Sigmoid colon (tissue), 4 donors: ENCODE results near the gene ZCCHC17.

Source experiments
- POLR2A ChIP-seq, 2 donors: fragments of 450-650 bp; IDR thresholded peaks; one replicate each; pipeline ENCODE4 v1.6.1; 2016; ENCODE audit warnings: antibody characterized with exemption in 2 of 2, mild to moderate bottlenecking in 2 of 2, moderate library complexity in 2 of 2
- POLR2AphosphoS5 ChIP-seq, 4 donors: sonication (generic); formaldehyde crosslinking; IDR thresholded peaks; one replicate each; pipeline ENCODE4 v1.6.1; 2017; ENCODE audit warnings: antibody characterized with exemption in 4 of 4
- TF ChIP-seq, protein P1 (sequence below), 4 experiments: fragments of 450-650 bp in 3 of 4; fragments of 200-600 bp in 1 of 4; IDR thresholded peaks; one replicate each; pipeline ENCODE4 v1.5.1; 2016 to 2019; ENCODE audit warnings: antibody characterized with exemption in 4 of 4, mild to moderate bottlenecking in 3 of 4, moderate library complexity in 2 of 4

DNA sequence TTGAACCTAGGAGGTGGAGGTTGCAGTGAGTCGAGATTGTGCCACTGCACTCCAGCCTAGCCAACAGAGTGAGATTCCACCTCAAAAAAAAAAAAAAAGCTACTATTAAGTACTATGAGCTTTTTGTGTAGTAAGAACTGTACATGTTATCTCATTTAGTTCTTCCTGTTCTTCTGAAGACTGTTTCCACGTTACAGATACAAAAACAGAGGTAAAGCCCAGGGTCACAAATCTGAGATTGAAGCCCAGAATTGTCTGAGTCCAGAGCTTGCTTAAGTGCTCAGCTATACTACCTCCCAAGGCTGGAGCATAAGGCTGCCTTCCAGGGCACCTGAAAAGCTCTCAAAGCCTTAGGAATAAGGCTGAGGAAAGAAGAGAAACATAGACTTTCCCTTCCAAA, 73.2 kb downstream of the ZCCHC17 start:
- TF ChIP-seq, protein P1, sequence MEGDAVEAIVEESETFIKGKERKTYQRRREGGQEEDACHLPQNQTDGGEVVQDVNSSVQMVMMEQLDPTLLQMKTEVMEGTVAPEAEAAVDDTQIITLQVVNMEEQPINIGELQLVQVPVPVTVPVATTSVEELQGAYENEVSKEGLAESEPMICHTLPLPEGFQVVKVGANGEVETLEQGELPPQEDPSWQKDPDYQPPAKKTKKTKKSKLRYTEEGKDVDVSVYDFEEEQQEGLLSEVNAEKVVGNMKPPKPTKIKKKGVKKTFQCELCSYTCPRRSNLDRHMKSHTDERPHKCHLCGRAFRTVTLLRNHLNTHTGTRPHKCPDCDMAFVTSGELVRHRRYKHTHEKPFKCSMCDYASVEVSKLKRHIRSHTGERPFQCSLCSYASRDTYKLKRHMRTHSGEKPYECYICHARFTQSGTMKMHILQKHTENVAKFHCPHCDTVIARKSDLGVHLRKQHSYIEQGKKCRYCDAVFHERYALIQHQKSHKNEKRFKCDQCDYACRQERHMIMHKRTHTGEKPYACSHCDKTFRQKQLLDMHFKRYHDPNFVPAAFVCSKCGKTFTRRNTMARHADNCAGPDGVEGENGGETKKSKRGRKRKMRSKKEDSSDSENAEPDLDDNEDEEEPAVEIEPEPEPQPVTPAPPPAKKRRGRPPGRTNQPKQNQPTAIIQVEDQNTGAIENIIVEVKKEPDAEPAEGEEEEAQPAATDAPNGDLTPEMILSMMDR (IDR thresholded peaks at IDR 0.05), result no peak
- no peak for TF ChIP-seq POLR2A (IDR thresholded peaks at IDR 0.05)
- TF ChIP-seq POLR2AphosphoS5 (IDR thresholded peaks at IDR 0.05), result no peak
